Measurements from ENCODE around the gene DPP10.
A peak's percentile ranks its signal among the peaks of the same experiment; 100 is the strongest.
"Not testable (repeated sequence)": the region's sequence is repeated elsewhere in the genome, so short reads cannot be mapped to it uniquely, and the experiment has no call there.

Gene DPP10

DNA sequence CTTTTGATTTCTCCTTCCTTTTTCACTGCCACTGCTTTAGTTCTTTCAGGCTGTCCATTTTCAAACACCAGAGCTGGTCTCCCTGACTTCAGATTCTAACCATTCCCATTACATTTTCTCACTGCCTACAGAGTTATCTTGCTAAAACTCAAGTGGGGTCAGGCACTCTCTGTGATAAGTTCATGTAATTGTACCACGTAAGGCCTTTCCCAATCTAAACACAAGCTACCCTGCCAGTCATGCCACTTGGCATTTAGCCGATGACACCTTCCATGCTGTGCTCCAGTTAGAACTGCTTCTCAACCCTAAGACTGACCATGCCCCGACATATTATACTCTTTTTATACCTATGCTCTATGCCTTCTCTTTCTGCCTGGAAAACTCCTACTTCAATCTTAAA is 592.4 kb downstream of the DPP10 start:
- DNase-seq: no peak

DNA sequence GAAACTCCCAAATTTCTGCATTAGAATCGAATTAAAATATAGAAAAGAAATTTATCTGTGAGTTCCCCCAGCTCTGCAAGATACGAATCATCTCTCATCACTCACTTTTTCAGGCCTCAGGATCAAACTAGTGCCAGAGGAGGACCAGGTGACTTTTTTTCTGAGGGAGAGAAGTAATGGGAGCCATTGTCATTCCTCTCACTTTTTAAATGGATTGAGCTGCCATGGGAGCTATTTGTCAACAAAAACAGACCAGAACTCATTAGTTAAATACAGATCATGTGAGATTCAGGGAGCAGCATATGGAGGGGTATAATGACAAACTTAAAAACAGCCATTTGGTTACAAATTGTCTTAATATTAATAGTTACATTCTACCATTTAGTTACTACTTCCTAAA is 594.4 kb downstream of the DPP10 start:
- no peak for DNase-seq

DNA sequence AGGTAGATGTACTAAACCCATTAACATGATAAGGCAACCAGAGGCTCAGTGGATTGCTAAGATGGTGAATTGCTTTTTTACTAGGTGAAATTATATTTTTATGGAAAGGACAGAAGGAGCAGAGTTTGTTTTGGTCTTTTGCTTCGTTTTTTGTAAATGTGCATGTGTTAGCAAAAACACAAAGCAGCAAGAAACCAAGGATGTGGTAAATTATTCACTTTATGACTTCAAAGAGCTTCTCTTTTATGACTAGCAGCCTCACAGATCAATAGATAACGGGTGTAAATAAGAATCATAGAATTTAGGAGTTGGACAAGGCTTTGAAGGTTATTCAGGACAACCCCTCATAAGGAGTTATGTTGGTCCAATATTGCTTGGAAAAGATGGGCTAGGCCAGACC is 615.0 kb downstream of the DPP10 start:
- no peak for DNase-seq

DNA sequence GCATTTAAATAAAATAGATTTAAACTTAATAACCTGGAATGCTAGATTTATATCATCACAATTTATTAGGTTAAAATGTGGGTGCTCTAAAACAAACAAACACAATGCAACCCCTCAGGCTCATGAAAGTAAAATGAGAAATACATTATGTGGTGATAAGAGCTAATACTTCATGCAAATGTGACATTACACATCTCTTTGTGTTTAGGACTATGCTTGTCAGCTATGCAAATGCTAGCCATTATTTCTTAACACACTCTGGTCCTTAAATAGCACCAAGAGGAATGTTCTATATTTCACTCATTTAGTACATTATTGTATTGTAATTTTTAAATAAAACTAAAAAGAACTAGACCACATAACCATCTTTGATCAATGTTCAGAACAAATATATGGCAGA is 627.6 kb downstream of the DPP10 start:
- DNase-seq: no peak

DNA sequence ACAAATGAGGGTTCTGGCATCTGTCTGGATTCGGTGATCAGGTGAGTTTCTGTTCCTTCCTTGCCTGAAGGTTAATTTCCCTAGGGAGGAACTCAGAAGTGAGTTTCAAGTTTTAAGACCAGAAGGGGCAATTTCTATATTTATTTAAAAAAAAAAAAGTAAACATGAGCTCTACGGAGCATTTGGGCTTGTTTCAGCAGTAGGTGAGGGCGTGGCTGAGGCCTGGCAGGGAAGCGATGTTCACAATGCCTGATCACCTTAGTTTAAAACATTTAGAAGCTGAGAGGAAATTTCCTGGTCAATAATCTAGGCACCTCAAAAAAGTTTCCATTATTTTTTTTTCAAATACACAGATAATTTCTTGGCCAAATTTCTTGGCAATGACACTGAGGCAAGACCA is 629.1 kb downstream of the DPP10 start:
- DNase-seq: no peak

DNA sequence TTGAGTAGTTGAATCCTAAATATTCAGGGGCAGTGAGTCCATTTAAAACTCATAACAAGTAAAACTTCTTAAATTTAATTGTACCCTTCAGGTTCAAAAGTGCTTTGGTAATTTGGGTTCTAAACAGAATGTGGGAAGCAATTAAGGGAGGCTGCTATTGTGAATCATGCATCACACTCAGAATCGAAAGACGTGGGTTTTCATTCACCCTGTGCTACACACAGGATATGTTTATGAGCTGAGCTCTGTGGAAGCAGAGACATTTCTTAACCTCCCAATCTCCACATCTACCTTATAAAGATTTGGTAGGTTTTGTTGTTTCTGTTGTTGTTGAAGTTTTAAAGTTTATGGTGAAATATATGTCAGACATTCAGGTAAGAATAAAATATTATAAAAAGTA is 633.4 kb downstream of the DPP10 start:
- no peak for DNase-seq

DNA sequence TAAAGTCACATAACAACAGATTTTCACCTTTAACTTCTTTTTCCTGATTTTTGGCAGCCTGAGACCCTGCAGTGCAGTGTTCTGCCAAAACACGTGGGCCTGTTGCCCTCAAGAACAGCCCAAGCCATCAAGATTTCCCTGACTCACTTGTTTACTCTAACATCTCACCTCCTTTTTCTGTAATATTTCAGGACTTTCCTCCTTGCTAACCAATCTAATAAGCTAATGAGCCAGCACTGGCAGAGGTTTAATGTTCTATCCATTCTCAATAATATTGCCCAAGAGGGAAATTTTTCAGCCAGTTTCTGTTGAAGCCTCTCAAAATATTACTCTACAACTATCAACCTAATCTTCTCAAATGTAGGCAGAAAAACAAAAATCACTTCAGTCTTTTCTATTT is 635.2 kb downstream of the DPP10 start:
- DNase-seq: no peak

DNA sequence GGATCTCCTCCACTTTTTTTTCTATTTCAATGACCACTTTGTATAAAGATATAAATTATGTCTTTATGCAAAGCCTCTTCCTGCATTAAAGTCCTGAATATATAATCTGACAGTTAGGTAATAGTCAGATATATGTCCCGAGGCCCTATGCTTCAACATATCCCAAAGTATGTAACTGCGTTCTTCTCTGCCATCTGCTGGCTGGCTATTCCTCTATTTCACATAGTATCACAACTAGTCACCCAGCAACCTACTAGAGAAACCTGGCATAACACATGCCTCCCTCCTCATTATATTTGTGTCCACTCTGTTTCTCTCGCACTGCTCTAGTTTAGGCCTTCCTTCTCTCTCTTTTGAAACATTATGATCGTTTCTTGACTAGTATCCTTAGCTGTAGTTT is 640.8 kb downstream of the DPP10 start:
- DNase-seq: peak; percentile 57

DNA sequence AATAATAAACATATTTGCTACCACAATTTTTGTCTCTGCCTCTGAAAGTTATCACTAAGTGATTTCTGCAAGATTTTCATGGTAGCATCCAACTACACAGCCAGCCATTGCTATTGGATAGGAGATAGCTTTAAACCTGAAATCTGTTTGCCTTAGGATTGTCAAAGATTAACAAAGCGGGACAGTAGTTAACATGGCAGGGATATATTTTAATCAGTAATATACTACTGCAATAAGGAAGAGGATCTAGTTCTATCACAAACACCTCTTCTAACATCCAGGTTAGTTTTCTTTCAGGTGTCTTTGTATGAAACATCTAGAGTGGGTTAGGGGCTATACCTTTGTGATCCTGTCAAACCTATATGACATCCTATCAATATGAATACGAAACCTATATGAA is 641.3 kb downstream of the DPP10 start:
- no peak for DNase-seq

DNA sequence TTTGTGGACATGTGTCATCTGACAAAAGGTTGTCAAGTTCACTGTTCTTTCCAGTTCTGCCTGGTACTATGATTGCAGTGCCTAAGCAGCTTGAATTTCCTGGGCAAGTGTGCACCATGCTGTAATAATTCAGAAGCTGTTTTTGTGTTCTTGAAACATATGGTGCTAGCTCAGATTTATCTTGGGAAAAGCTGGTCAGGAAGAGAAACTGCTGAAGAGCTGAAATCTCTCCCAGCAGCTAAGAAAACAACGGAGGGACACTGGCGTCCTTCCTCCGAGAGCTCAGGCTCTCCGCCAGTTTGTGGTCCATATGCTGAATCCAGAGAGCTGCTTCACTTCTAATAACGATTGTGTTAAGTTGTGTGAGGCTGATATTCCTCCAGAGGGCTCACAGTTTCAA is 642.0 kb downstream of the DPP10 start:
- DNase-seq: peak; percentile 84

DNA sequence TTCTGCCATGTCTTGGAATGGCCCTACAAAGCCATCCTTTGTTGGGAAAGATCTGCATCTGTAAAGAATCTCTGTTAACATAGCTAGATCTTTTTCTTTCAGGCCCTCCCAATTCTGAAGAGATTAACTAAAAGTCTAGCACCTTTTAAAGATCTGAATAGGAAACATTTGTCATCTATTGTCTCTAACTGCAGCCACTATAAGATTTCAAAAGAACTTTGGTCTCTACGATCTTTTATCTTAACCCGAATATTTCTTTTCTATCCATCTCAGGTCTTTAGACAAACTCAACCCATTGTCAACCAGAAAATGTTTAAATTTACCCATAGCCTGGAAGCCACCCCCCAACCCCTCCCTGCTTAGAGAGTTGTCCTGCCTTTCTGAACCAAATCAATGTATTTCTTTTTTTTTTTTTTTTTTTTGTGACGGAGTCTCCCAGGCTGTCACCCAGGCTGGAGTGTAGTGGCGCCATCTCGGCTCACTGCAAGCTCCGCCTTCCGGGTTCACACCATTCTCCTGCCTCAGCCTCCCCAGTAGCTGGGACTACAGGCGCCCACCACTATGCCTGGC is 643.7 kb downstream of the DPP10 start:
- DNase-seq: not testable (repeated sequence)

DNA sequence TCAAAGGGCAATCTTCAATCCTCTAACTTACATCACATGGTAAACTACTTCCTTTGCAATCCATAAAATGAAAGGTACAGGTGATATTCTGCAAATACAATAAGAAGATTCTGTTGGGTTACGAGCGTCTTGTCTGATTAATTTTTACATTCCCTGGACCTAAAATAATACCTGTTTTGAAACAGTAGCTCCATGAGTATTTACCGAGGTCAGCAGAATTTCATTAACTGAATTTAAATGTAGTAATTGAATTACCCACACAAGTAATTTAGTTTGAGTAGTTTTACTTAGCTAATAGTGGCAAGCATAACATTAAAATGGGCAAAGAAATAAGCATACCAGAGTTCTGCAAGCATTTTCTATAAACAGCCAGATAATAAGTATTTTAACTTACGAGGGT is 652.0 kb downstream of the DPP10 start:
- DNase-seq: no peak

DNA sequence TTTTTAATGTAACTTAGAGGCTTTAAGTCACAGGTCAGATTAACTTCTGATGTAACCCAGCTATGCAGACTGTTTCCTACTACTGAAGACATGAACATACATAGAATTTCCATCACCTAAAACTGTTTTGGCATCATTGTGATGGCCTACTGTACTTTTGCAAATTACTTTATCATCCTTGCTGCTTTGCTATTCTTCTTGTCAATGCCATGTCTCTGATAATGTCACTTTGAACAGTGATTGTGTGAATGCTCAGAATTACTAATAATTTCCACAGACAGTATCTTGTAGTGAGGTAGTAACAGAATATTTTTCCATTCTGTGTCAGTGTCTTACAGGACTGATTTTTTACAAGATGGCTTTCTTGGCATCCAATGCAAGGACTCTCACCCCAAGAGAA is 663.5 kb downstream of the DPP10 start:
- DNase-seq: no peak

DNA sequence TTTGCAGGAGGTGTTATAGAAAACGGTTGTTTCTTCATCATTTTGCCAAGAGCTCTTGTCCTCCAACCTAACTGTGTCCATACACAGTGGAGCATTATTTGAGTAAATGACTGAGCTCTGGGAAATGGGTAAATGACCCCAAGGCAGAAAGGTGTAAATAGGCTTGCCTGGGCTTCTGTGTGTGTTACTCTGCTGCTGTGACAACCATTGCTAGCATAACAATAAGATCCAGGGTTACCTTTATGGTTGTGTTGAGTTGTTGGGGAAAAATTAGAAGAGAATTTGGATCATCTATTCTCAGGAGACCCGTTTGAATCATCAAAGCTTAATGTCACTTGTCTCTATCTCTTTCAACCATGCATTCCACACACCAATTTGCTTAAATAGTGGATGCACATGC is 672.7 kb downstream of the DPP10 start:
- no peak for DNase-seq

DNA sequence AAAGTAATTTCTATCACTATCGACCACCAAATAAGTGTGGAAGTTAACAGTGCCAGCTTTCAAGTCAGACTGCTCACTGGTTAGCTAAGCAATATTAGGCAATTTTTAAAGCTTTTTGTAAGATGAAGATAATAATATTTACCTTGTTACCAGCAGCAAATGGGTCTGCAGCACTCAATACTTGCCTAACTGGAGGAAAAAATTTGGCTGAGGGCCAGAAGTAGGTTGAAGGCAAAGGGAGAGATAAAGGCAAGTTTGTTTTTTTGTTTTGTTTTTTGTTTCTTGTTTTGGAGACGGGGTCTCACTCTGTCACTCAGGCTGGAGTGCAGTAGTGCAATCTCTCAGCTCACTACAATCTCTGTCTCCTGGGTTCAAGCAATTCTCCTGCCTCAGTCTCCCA is 675.9 kb downstream of the DPP10 start:
- no peak for DNase-seq

DNA sequence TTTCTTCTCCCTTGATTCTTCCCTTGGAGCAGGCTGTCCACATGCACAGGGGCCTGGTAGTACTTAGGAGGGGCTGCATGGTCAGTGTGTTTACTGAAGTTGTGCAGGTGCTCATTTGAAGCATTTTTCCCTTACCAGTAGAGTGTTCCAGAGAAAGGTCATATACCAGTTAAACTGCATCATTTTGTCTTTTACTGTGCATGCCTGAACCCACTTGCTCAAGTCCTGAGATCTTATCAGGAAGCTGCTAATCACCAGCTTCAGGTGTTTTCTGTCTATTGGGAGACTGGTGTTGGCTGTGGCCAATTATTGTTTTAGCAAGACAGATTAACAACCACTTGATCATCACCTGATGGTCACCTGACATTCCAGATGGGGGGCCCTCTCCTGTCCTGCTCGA is 676.6 kb downstream of the DPP10 start:
- DNase-seq: no peak

DNA sequence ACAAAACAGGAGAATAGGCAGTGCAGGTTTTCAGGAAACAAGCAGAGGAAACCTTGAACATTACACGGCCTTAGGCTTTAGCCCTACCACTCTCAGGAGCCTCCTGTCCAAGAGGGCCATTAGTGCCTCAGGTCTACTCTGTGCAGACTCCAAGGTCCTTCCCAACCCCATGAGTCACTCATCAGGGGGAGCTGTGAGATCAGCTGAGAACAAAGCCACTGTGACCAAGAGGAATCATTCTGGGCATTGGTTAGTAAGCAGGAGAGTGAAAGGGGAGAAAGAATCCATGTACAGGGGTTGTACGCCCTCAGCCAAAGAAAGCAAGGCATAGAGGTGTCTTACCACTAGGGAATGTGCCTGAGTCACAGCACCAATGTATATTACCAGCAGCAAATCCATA is 680.3 kb downstream of the DPP10 start:
- DNase-seq: no peak

DNA sequence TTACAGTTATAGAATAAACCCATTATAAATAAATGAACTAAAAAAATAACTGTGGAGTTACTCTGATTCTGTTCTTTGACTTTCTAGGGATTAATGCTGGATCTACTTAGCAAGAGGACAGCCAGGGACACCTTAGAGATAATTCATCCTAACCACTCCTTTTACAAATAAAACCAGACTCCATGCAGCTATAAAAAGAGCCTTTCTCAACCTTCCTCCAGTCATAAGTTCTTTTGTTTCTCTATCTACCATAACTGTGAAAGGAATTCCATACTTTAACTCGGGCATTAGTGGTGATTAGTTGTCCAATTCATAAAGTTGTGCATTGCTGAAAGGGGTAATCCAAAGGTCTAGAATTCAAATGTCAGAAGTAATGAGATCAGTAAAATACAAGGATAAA is 682.4 kb downstream of the DPP10 start:
- DNase-seq: no peak

DNA sequence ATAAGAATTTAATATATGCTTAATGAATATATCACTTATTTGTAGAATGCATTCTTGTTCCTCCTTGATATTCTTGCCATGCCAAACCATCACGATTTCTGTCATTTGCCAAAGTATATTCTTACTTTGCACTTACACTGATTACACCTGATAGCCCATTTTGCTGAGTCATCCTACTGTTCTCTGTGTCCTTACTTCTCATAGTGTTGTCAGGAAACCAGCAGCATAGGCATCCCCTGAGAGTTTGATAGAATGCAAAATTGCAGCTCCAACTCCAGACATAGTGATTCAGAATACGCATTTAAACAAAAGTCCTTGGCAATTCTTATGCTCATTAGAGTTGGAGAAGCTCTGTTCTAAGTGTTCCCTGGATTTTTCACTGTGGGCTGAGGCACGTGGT is 687.1 kb downstream of the DPP10 start:
- DNase-seq: no peak

DNA sequence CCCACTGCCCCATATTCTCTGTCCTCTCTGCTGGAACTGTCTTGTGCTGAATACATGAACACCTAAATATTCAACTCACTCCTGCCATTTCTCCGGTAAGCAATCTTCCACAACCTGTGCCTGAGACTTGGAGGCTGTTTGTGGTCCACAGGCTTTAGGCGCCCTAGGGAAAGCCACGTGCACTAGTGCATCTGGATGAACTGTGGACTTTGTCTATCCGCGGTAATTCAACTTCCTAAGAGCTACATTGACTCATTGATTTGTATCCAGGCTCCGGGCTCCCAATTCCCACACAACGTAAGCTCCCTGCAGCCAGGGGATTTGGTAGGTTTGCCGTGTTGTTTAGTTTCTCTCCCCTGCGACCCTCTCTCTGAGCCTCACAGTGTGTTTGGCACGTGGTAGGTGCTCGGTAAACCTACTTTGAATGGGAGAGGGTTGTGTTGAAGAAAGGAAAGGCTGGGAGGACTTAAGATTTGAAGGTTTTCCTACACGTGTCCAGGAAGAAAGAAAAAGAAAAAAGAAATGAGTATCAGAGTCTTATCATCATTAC is 718.2 kb downstream of the DPP10 start:
- DNase-seq: no peak

DNA sequence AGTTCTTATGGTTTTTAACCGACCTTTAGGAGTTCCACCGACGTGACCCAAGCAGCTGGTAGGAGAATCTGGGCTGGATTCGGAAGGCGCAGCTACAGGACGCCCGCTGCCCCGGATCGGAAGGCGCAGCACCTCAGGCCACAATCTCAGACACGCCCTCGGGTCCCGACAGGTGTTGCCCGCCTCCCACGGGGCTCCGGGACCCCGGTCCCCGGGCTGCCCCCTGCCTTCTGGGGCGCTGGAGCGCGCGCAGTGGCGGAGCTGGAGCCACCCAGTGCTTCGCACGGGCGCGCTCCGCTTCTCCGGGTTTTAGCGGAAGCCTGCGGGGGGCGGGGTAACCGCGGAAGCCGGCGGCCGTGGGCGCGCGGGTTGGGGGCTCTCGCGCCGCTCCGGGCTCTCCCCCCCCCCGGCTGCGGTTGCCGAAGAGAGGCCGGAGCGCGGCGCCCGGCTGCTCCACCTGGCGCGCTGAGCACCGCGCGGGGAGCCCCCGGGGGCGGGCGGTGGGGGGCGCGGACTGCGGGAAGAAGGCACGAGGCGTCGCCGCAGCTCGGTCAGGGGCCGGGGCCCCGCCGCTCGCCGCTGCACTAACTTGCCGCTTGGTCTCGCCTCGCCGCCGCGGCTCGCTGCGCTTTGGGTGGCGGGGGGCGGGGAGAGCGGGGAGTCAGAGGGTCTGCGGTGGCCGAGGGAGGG is 718.8 kb downstream of the DPP10 start:
- no peak for DNase-seq

DNA sequence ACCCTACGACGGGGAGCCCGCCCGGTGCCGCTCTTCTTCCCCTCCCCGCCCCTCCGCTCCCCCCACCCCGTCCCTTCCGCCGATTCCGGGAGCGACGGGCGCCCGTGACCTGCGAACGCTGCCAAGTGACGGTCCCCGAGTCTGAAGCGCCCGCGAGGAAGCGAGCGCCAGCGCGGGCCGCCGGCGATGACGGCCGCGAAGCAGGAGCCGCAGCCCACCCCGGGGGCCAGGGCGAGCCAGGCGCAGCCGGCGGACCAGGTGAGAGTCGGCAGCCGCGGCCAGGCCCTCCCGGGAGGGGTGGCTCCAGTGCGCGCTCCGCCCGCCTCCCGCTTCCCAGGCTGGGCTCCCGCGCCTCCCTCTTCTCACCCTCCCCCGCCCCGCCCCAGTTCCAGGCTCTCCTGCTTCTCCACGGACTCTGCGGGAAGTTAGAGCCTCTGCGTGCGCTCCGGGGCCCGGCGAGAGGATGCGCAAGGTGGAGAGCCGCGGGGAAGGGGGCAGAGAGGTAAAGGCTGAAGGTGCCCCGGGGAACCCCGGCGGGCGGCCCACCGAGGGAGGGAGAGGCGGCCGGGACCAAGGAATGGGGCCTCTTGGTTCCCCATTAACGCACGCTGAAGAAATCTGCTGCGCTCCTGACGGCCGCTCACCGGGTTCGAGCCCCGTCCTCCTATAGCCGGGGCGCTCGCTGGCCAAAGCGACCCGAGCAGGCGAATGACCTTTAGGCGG is 719.5 kb downstream of the DPP10 start:
- DNase-seq: no peak

DNA sequence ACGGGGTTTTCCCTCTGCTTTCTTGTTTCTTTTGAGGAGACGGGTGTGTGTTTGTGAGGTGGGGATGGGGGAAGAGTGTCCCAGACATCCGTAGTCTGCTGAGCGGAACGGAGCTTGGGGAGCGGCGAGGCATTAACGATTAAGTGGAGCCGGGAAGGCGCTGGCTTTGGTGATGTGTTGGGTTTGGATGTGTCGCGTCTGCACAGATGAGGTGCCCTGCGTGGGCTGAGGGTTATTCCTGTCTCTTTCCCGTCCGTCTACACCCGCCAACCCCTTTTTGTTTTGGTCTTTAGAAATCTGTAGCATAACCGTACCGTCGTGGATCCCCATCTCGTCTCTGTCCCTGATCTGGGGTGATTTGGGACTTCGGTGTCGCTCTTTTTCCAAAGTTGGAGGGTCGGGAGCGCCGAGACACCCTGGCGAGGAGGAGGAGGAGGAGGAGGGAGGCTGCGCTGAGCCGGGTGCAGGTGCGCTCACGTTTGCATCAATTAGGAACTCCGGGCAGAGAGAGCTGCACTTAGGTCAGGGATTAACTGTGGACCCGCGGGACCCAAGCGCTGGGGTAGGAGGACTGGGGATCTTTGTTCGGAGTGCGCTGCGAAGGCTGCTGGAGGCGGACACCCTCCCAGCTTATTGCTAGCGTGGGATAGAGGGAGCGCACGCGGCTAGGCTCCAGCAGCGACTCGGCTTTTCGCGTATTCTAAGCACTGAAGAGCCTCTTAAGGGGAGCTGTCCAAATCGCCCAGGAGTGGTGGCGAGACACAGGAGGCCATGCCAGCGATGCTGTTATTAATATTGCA is 720.3 kb downstream of the DPP10 start:
- DNase-seq: peak; percentile 32

DNA sequence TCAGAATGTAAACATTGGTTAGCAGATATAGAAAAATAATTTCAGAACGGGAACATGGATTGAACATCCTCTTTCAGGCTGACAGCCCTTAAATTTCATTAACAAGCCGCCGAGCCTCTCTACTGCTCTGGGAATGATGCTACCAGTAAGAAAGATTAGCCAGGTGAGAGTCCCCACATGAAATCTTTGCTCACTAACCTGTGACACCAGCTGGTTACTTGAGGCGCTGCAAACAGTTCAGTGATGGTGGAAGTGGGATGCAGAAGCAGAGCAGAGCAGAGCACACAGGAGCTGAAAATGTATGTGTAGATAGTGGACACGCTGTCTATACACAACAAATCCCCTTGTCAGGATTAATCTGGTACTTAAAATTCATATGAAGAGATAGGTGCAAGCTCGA is 721.1 kb downstream of the DPP10 start:
- no peak for DNase-seq
